Upper lobe of left lung (tissue), 6 donors: ENCODE measurements around the gene NOTCH4. TPM values are rescaled to one million over a fixed set of nuclear protein-coding genes. Genes with fewer than 3 reads are reported as not detected.

Experiments
- ATAC-seq, 2 donors: fragments of 200-7000 bp; cut with Tn5 transposase; one replicate each; pipeline ENCODE4 v1.9.1; 2022; ENCODE audit warnings: mild to moderate bottlenecking in 2 of 2, moderate library complexity in 2 of 2; ENCODE audit not compliant: low FRiP score in 2 of 2
- DNase-seq, 2 donors: peaks; one replicate each; pipeline ENCODE4 v3.0.0-alpha.2; 2019 to 2020
- H3K27ac ChIP-seq, 4 donors: fragments of 200-600 bp; sonication (generic); one replicate each; pipeline ENCODE4 v1.5.1; 2016 to 2019
- H3K27me3 ChIP-seq, 4 donors: fragments of 200-600 bp; sonication (generic); one replicate each; pipeline ENCODE4 v1.5.1; 2017 to 2019
- H3K36me3 ChIP-seq, 4 donors: fragments of 200-600 bp; sonication (generic); one replicate each; pipeline ENCODE4 v1.5.1; 2016 to 2019
- H3K4me1 ChIP-seq, 4 donors: fragments of 200-600 bp; sonication (generic); one replicate each; pipeline ENCODE4 v1.5.1; 2018 to 2019
- H3K4me3 ChIP-seq, 4 donors: fragments of 200-600 bp; sonication (generic); one replicate each; pipeline ENCODE4 v1.5.1; 2017 to 2019; ENCODE audit warnings: mild to moderate bottlenecking in 2 of 4, moderate library complexity in 1 of 4
- H3K9me3 ChIP-seq, 4 donors: fragments of 200-600 bp; sonication (generic); one replicate each; pipeline ENCODE4 v1.5.1; 2018 to 2019
- CTCF ChIP-seq, 6 experiments: fragments of 450-650 bp in 4 of 6; fragments of 200-600 bp in 2 of 6; sonication (generic) in 2 of 6; IDR thresholded peaks; one replicate each; pipeline ENCODE4 v1.5.1; 2016 to 2019; ENCODE audit warnings: antibody characterized with exemption in 6 of 6
- EP300 ChIP-seq, 4 donors: sonication (generic); formaldehyde crosslinking; IDR thresholded peaks; one replicate each; pipeline ENCODE4 v1.5.1; 2017; ENCODE audit warnings: antibody characterized with exemption in 4 of 4, control low read depth in 2 of 4
- POLR2A ChIP-seq, 4 donors: fragments of 450-650 bp; IDR thresholded peaks; one replicate each; pipeline ENCODE4 v1.5.1; 2016 to 2017; ENCODE audit warnings: antibody characterized with exemption in 4 of 4, mild to moderate bottlenecking in 2 of 4
- POLR2AphosphoS5 ChIP-seq, 2 donors: sonication (generic); formaldehyde crosslinking; IDR thresholded peaks; one replicate each; pipeline ENCODE4 v1.5.1; 2017; ENCODE audit warnings: antibody characterized with exemption in 2 of 2
- WGBS, 2 donors: methylation state at CpG; one replicate each; pipeline ENCODE4 v1.1.5; 2017 to 2018; 5-methylcytosine and 5-hydroxymethylcytosine counted together
- total RNA-seq, 6 donors: library from RNA; depleted of rRNA in 4 of 6; stranded (reverse); fragments of >200 nt in 4 of 6; gene quantifications; one replicate each; pipeline versions ENCODE4 v1.1.0 to v1.2.1, GENCODE V29; 2016 to 2021
- donor health status: DM: no; HTN: no; CAD: no; lungs with moderate emphysema.
- donor health status: DM: no; HTN: yes; CAD: no; lungs with severe emphysema.

NOTCH4 gene
- total RNA-seq, 6 donors from 2014 or later = 27.0 to 139 (median 65.1) TPM

GRCh38 chr6:32183030-32183429 is 40.8 kb downstream of the NOTCH4 start:
- WGBS, 2 donors = 76 to 85% methylated on average over 3 of the region's 3 CpGs
- Histone ChIP-seq H3K27ac (peak overlapping the region; percentile 72 to 98 (median 95)), H3K27me3 (no peaks in the 10 kb centered on the region), H3K4me3 (peak overlapping the region in 3 of 4 donors; percentile 7 to 41 (median 20)), H3K36me3 (peaks cover 7 to 56% (median 34%) of the 10 kb centered on the region in 4 donors), H3K9me3 (no peaks in the 10 kb centered on the region), H3K4me1 (peaks cover 48 to 67% (median 59%) of the 10 kb centered on the region in 4 donors)
- ATAC-seq (no peak), DNase-seq (no peak)
- no peak for TF ChIP-seq POLR2A (IDR thresholded peaks at IDR 0.05)
- TF ChIP-seq POLR2AphosphoS5 (IDR thresholded peaks at IDR 0.05) = no peak
- no peak for TF ChIP-seq CTCF (IDR thresholded peaks at IDR 0.05)
- no peak for TF ChIP-seq EP300 (IDR thresholded peaks at IDR 0.05)

- WGBS, 2 donors = 82 to 92% methylated on average over 10 of the region's 10 CpGs
- H3K4me3 ChIP-seq = peak overlapping the region in 3 of 4 donors; percentile 18 to 41 (median 20)
- H3K36me3 ChIP-seq = peaks cover 7 to 53% (median 32%) of the 10 kb centered on the region in 4 donors
- peak overlapping the region; percentile 72 to 98 (median 95) for H3K27ac ChIP-seq
- no peak for ATAC-seq
- no peaks in the 10 kb centered on the region for H3K9me3 ChIP-seq
- H3K27me3 ChIP-seq = no peaks in the 10 kb centered on the region
- H3K4me1 ChIP-seq = peaks cover 43 to 62% (median 54%) of the 10 kb centered on the region in 4 donors
- peak in 1 of 2 donors; percentile 52 for DNase-seq
- no peak for TF ChIP-seq EP300 (IDR thresholded peaks at IDR 0.05)
- TF ChIP-seq CTCF (IDR thresholded peaks at IDR 0.05) = no peak
- no peak for TF ChIP-seq POLR2A (IDR thresholded peaks at IDR 0.05)
- TF ChIP-seq POLR2AphosphoS5 (IDR thresholded peaks at IDR 0.05) = no peak
Observed at GRCh38 chr6:32182555-32182981, 41.3 kb downstream of the NOTCH4 start.

- TF ChIP-seq CTCF (IDR thresholded peaks at IDR 0.05) (no peak), POLR2AphosphoS5 (IDR thresholded peaks at IDR 0.05) (no peak), EP300 (IDR thresholded peaks at IDR 0.05) (no peak)
- DNase-seq = peak in 1 of 2 donors; percentile 33
- ATAC-seq = no peak
- H3K9me3 ChIP-seq = no peaks in the 10 kb centered on the region
- peak overlapping the region; percentile 72 to 98 (median 95) for H3K27ac ChIP-seq
- peaks cover 7 to 48% (median 29%) of the 10 kb centered on the region in 4 donors for H3K36me3 ChIP-seq
- H3K4me1 ChIP-seq = peaks cover 38 to 61% (median 52%) of the 10 kb centered on the region in 4 donors
- 82 to 83% methylated on average over 10 of the region's 10 CpGs for WGBS, 2 donors
- H3K4me3 ChIP-seq = peak overlapping the region in 2 of 4 donors; percentile 20 to 41
- no peaks in the 10 kb centered on the region for H3K27me3 ChIP-seq
Observed at GRCh38 chr6:32181915-32182529, 41.8 kb downstream of the NOTCH4 start.

GRCh38 chr6:32181148-32181702 is 42.6 kb downstream of the NOTCH4 start:
- peak overlapping the region in 2 of 4 donors; percentile 93 to 97 for H3K27ac ChIP-seq
- TF ChIP-seq EP300 (IDR thresholded peaks at IDR 0.05) = no peak
- TF ChIP-seq POLR2AphosphoS5 (IDR thresholded peaks at IDR 0.05) = no peak
- no peak for TF ChIP-seq CTCF (IDR thresholded peaks at IDR 0.05)
- TF ChIP-seq POLR2A (IDR thresholded peaks at IDR 0.05) = no peak
- H3K4me1 ChIP-seq = peaks cover 41 to 61% (median 52%) of the 10 kb centered on the region in 4 donors
- WGBS, 2 donors = 91% methylated on average over 15 of the region's 15 CpGs
- peak overlapping the region in 1 of 4 donors; percentile 41 for H3K4me3 ChIP-seq
- H3K36me3 ChIP-seq = peaks cover 7 to 40% (median 24%) of the 10 kb centered on the region in 4 donors
- no peaks in the 10 kb centered on the region for H3K27me3 ChIP-seq
- ATAC-seq (no peak), DNase-seq (no peak)
- H3K9me3 ChIP-seq = no peaks in the 10 kb centered on the region
